Muscle layer of duodenum (tissue), 2 donors: ENCODE data around the gene PODNL1.

ENCODE experiments used
- H3K27ac ChIP-seq: one replicate; pipeline ENCODE4 v1.7.0; 2013; ENCODE audit warnings: mild to moderate bottlenecking, low read length
- H3K27me3 ChIP-seq: one replicate; pipeline ENCODE4 v1.7.0; 2013; ENCODE audit warnings: low read depth, mild to moderate bottlenecking, control low read depth, low read length
- H3K36me3 ChIP-seq, 2 donors: one replicate each; pipeline ENCODE4 v1.7.0; 2013; ENCODE audit warnings: low read length in 2 of 2, control low read depth in 1 of 2, mild to moderate bottlenecking in 1 of 2; ENCODE audit not compliant: insufficient read depth in 2 of 2, control insufficient read depth in 1 of 2
- H3K4me1 ChIP-seq, 2 donors: one replicate each; pipeline ENCODE4 v1.7.0; 2013; ENCODE audit warnings: low read length in 2 of 2, mild to moderate bottlenecking in 2 of 2, control low read depth in 1 of 2, moderate library complexity in 1 of 2; ENCODE audit not compliant: insufficient read depth in 2 of 2, control insufficient read depth in 1 of 2
- H3K4me3 ChIP-seq, 2 donors: one replicate each; pipeline ENCODE4 v1.7.0; 2013; ENCODE audit warnings: low read length in 2 of 2, low read depth in 1 of 2, mild to moderate bottlenecking in 1 of 2
- H3K9me3 ChIP-seq, 2 donors: one replicate each; pipeline ENCODE4 v1.7.0; 2013; ENCODE audit warnings: low read length in 2 of 2, control low read depth in 1 of 2, mild to moderate bottlenecking in 1 of 2; ENCODE audit not compliant: control insufficient read depth in 1 of 2
- donor health status: healthy.

Gene PODNL1

DNA sequence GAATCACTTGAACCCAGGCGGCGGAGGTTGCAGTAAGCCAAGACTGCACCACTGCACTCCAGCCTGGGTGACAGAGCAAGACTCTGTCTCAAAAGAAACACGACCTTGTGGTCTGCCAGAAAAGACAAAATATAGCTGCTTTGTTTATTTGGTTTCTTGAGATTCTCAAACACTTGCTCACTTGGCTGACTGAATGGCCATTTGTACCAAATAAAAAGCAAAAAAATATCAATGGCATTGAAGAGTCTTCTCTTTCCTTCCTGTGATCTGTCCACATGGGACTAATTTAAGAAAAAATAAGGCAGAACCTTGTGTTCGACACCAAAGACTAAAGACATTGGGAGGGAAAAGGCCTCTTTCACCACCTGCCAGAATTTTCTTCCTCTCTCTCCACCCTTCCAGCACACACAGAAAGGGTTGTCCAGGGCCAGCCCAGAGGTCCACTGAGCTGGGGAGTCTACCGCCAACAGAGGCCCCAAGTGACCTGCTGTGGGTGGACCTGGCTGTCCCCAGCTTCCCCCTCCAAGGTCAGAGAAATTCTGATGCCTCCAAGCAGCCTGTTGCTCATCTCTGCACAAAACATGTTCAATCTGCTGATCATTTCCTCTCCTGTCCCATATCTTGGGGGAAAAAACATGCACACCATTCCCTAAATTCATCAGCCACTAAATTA is 38.2 kb downstream of the PODNL1 start:
- Histone ChIP-seq H3K9me3 (no peaks in the 10 kb centered on the region), H3K4me3 (no peak overlapping the region), H3K27me3 (no peaks in the 10 kb centered on the region), H3K4me1 (no peaks in the 10 kb centered on the region), H3K27ac (no peak overlapping the region), H3K36me3 (no peaks in the 10 kb centered on the region)

DNA sequence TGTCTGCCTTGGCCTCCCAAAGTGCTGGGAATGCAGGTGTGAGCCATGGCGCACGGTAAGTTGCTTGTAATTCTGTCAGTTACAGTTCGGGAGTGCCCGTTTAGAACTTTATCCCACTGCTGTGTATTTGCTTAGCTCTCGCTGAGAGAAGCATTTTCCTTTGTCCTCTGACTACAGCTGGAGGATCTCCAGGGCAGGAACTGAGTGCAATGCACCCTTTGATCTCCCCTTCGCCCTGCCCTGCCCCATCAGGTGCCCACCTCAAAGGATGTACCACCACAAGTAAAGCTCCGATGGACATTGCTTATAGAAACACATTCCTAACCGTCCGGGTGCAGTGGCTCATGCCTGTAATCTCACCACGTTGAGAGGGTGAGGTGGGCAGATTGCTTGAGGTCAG is 38.8 kb downstream of the PODNL1 start:
- H3K27me3 ChIP-seq, result no peaks in the 10 kb centered on the region
- H3K9me3 ChIP-seq, result no peaks in the 10 kb centered on the region
- no peak overlapping the region for H3K4me3 ChIP-seq
- no peak overlapping the region for H3K27ac ChIP-seq
- no peaks in the 10 kb centered on the region for H3K36me3 ChIP-seq
- no peaks in the 10 kb centered on the region for H3K4me1 ChIP-seq

DNA sequence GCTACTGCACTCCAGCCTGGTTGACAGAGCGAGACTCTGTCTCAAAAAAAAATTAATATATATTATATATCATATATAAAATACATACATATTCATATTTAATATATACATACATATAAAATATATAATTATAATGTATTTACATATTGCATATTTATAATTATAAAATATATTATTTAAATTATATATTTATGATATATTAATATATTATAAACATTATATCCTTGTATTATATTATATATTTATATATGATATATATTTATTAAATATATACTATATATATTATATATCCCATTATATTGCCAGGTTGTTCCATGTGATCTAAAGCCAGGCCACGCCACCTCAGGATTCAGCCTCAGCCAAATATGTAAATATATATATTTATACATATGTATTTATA is 42.0 kb downstream of the PODNL1 start:
- Histone ChIP-seq H3K27me3 (no peaks in the 10 kb centered on the region), H3K36me3 (no peaks in the 10 kb centered on the region), H3K9me3 (no peaks in the 10 kb centered on the region), H3K27ac (no peak overlapping the region), H3K4me1 (no peaks in the 10 kb centered on the region), H3K4me3 (no peak overlapping the region)

DNA sequence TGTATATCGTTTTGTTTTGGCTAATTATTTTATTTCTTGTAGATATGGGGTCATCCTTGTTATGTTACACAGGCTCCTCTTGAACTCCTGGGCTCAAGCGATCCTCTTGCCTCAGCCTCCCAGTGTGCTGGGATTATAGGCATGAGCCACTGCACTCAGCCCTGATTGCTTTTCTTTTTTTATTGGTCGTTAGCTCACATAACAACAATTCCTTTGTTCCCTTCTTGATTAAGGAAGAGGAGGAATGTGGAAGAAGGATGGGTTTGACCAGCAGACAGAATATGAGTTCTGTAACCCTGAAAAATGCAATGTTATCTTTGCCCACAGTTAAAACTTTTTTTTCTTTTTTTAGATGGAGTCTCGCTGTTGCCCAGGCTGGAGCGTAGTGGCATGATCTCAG is 43.7 kb downstream of the PODNL1 start:
- no peaks in the 10 kb centered on the region for H3K36me3 ChIP-seq
- no peaks in the 10 kb centered on the region for H3K9me3 ChIP-seq
- H3K4me1 ChIP-seq, result no peaks in the 10 kb centered on the region
- H3K4me3 ChIP-seq, result no peak overlapping the region
- H3K27ac ChIP-seq, result no peak overlapping the region
- H3K27me3 ChIP-seq, result no peaks in the 10 kb centered on the region

DNA sequence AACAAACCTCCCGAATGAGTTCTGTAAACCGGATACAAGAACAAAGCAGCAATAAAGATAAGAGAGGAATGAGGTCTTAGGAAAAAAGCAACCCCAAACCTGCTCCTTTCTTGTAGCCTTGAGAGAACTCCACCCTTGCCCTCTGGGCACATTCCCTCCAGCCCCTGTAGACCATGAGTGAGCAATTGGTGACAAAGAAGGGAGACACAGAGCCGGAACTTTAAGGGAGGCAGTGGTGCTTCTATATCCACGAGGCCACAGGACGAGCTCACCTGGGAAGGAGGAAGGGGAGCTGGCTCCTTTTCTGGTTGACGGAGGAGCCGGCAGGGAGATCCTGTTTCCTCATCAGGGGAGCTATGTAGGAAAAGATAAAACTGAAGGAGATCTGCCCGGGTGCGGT is 45.3 kb downstream of the PODNL1 start:
- Histone ChIP-seq H3K27ac (no peak overlapping the region), H3K9me3 (no peaks in the 10 kb centered on the region), H3K27me3 (no peaks in the 10 kb centered on the region), H3K4me3 (no peak overlapping the region), H3K36me3 (no peaks in the 10 kb centered on the region), H3K4me1 (no peaks in the 10 kb centered on the region)

DNA sequence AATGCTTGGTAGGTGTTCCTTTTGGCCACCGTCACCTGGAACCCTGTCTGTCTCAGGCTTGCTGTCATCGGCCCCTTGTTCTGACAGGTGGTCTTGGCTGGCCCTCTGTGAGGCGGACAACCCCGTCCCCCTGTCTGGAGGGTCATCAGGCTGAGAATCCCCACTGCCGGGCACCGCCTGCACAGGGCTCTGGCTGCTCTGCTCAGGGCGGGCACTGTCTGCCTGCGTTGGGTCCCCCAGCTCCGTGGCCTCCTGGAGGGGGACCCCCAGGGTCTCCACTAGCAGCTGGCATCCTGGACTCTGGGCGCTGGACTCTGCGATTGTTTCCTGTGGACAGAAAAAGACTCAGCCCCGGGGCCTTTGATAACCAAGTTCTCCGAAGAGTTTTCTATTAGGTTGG is 48.1 kb downstream of the PODNL1 start:
- Histone ChIP-seq H3K4me3 (no peak overlapping the region), H3K36me3 (no peaks in the 10 kb centered on the region), H3K4me1 (peaks cover 0 to 2% of the 10 kb centered on the region in 2 donors), H3K27me3 (no peaks in the 10 kb centered on the region), H3K9me3 (no peaks in the 10 kb centered on the region), H3K27ac (no peak overlapping the region)

DNA sequence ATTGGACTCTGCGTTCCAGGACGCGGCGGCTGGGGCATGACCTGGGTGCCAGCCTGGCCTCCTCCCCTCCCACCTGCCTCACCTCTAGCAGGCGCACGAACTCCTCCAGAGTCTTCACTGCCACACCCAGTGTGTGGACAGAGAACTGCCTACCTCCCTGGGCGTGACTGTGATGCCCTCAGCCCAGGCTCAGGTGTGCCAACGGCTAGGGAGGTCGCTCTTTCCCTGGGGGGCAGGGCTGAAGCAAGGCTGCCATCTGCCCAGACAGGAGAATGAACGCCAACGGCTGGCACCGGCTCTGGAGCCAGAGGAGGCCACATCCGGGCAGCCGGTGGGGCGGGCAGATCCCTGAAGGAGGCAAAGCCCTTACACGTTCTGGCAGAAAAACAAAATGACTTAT is 49.9 kb downstream of the PODNL1 start:
- Histone ChIP-seq H3K9me3 (no peaks in the 10 kb centered on the region), H3K4me3 (no peak overlapping the region), H3K27ac (no peak overlapping the region), H3K27me3 (no peaks in the 10 kb centered on the region), H3K4me1 (peaks cover 0 to 2% of the 10 kb centered on the region in 2 donors), H3K36me3 (no peaks in the 10 kb centered on the region)

DNA sequence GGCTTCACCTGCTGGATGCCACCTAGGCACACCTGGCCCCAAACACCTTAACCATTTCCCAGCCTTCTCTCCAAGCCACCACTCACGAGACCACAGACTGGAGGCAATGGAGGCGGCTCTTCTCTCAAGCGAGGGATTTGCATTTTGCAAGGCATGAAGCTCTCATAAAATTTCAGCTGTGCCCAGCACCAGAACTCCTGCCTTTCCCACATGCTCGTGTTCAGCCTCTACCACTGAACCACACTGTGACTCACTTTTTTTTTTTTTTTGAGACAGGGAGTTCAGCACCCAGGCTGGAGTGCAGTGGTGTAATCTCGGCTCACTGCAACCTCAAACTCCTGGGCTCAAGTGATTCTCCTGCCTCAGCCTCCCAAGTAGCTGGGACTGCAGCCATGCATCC is 50.7 kb downstream of the PODNL1 start:
- no peaks in the 10 kb centered on the region for H3K9me3 ChIP-seq
- H3K4me1 ChIP-seq, result peaks cover 2 to 3% of the 10 kb centered on the region in 2 donors
- H3K4me3 ChIP-seq, result no peak overlapping the region
- H3K36me3 ChIP-seq, result no peaks in the 10 kb centered on the region
- H3K27me3 ChIP-seq, result no peaks in the 10 kb centered on the region
- H3K27ac ChIP-seq, result no peak overlapping the region

DNA sequence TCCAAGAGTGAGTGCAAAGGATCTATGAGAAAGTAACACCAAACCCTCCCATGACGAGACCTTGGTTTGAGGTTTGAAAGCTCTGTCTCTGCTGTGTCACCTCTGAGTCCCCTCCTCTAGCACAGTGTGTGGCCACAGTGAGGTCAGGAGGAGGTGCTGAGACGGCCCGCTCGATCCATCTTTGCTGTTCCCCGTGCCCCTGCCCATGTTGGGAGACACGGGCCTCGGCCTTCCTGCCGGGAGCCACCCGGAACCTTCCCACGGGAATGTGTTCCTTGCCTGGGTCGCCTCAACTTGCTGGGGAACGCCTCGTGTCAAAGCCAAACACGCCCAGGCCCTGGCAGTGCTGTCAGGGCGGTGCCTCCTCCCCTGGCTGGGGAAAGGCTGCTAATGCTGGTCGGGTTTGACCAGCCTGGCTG is 51.2 kb downstream of the PODNL1 start:
- Histone ChIP-seq H3K4me3 (no peak overlapping the region), H3K27ac (no peak overlapping the region), H3K9me3 (no peaks in the 10 kb centered on the region), H3K4me1 (peaks cover 2 to 5% of the 10 kb centered on the region in 2 donors), H3K27me3 (no peaks in the 10 kb centered on the region), H3K36me3 (no peaks in the 10 kb centered on the region)

DNA sequence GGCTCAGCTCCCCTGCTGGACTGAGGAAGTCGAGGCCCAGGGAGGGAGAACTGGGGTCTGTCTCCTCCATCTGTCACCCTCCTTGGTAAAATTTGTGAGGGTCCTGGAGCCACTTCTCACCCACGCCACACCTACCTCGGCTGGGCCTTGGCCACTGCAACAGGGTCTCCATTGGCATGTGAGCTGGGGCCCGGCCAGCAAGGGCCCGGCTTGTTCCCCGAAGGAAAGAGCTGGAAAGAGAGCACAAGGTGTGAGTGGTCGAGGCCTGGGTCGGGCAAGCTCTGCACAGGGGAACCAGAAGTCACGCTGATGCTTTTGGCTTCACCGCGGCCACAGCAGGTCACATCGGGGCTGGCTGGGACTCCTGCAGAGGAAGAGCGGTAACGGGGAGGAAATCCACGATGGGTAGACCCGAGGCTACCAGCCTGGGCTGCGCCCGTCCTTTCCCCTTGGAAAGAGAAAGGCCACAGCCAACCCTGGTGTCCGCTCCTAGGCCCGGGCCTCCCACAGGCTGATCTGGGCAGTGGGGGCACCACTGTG is 52.3 kb downstream of the PODNL1 start:
- no peaks in the 10 kb centered on the region for H3K36me3 ChIP-seq
- H3K4me1 ChIP-seq, result peaks cover 3 to 17% of the 10 kb centered on the region in 2 donors
- no peak overlapping the region for H3K27ac ChIP-seq
- H3K27me3 ChIP-seq, result no peaks in the 10 kb centered on the region
- H3K4me3 ChIP-seq, result no peak overlapping the region
- no peaks in the 10 kb centered on the region for H3K9me3 ChIP-seq

DNA sequence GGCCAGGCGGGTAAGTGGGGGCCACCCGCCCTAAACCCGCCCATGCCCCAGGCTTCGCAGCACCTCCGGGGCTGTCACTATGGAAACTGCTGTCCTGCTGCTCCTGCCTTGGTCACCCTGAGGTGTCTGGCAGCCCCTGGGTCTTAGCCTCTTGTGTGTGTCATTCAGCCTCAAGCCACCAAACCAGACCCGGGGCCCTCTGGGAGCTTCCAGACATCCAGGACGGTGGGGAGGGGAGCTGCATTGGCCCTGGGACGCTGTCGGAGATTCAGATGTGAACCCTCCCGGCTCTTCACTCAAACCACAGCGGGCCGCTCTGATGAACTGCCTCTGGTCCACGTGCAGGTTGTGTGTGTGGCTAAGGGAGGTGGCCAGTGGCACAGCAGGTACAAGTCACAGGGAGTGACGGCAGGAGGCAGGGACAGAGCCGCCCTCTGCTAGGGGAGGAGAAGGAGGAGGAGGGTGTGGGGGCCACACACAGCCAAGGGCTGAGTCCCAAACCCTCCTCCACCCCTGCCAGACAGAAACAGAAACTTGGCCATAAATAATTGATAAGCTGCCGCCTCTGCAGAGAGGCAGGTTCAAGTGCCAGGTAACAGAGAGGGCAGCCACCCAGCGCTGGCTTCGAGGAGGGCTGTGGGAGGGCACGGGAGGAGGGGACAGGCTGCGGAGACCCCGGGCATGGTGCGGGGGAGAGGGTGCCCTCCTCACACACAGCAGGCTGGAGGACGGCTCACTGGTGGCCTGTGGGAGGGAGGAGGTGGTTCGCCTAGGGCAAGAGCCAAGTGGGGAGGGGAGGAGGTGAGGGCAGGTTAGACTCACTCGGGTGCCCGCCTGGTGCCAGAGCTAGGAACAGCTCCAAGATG is 53.3 kb downstream of the PODNL1 start:
- Histone ChIP-seq H3K9me3 (no peaks in the 10 kb centered on the region), H3K4me3 (no peak overlapping the region), H3K27ac (no peak overlapping the region), H3K27me3 (no peaks in the 10 kb centered on the region), H3K4me1 (peaks cover 10 to 23% of the 10 kb centered on the region in 2 donors), H3K36me3 (no peaks in the 10 kb centered on the region)
